ENCODE measurements around the gene TEX30.

The TEX30 gene

GRCh38 chr13:102758842-102759241, 14.7 kb downstream of the TEX30 start:
- TF ChIP-seq CSDC2 (CRISPR knock-in tag; IDR thresholded peaks at IDR 0.05) (no peak), RARB (CRISPR knock-in tag; IDR thresholded peaks at IDR 0.05) (no peak), TOX (CRISPR knock-in tag; IDR thresholded peaks at IDR 0.05; ENCODE audit: borderline replicate concordance) (no peak), OSR1 (CRISPR knock-in tag; IDR thresholded peaks at IDR 0.05) (no peak), GLIS3 (CRISPR knock-in tag; IDR thresholded peaks at IDR 0.05) (no peak), ISL1 (CRISPR knock-in tag; IDR thresholded peaks at IDR 0.05) (no peak), PPARA (CRISPR knock-in tag; IDR thresholded peaks at IDR 0.05; ENCODE audit: borderline replicate concordance) (no peak), TSHZ2 (CRISPR knock-in tag; IDR thresholded peaks at IDR 0.05) (no peak), ZNF565 (CRISPR knock-in tag; conservative IDR thresholded peaks at IDR 0.05; ENCODE audit: low read depth) (no peak), CSRNP3 (CRISPR knock-in tag; IDR thresholded peaks at IDR 0.05) (no peak), SNAI2 (CRISPR knock-in tag; IDR thresholded peaks at IDR 0.05) (no peak), TCF4 (CRISPR knock-in tag; IDR thresholded peaks at IDR 0.05; ENCODE audit: borderline replicate concordance) (no peak), ZC3H10 (CRISPR knock-in tag; IDR thresholded peaks at IDR 0.05) (no peak), ARNTL (CRISPR knock-in tag; IDR thresholded peaks at IDR 0.05; ENCODE audit: borderline replicate concordance, low read depth) (no peak), ZNF8 (CRISPR knock-in tag; IDR thresholded peaks at IDR 0.05) (no peak), ESRRG (CRISPR knock-in tag; IDR thresholded peaks at IDR 0.05) (no peak), ZFP3 (CRISPR knock-in tag; IDR thresholded peaks at IDR 0.05) (no peak)
- TF ChIP-seq, protein P1, sequence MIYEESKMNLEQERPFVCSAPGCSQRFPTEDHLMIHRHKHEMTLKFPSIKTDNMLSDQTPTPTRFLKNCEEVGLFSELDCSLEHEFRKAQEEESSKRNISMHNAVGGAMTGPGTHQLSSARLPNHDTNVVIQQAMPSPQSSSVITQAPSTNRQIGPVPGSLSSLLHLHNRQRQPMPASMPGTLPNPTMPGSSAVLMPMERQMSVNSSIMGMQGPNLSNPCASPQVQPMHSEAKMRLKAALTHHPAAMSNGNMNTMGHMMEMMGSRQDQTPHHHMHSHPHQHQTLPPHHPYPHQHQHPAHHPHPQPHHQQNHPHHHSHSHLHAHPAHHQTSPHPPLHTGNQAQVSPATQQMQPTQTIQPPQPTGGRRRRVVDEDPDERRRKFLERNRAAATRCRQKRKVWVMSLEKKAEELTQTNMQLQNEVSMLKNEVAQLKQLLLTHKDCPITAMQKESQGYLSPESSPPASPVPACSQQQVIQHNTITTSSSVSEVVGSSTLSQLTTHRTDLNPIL (CRISPR knock-in tag; IDR thresholded peaks at IDR 0.05; ENCODE audit: low read depth) = no peak

DNA sequence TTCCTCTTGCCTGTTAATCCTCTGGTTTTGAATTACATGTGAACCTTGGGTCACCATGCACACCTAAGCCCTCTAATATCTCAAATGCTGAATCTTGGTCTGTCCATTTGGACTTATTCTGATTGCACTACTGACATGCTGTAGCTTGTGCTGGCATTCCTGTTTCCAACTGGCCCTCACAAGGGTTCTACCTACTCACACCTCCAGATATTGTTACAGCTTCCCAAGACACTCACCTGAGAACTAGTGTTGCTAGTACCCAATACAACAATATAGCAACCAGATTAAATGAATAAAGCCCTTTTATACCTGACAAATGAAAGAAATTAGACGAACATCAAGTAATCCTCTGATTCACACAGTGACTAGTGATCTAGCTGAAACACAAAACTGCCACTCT, 16.6 kb downstream of the TEX30 start:
- no peak for ATAC-seq

More at GRCh38 chr13:102758842-102759241, 14.7 kb downstream of the TEX30 start:
- ATAC-seq = no peak

More for the DNA sequence above, 16.6 kb downstream of the TEX30 start:
- no peak for TF ChIP-seq ZNF70 (CRISPR knock-in tag; IDR thresholded peaks at IDR 0.05)
- no peak for TF ChIP-seq CSDC2 (CRISPR knock-in tag; IDR thresholded peaks at IDR 0.05)
- TF ChIP-seq TCF4 (CRISPR knock-in tag; IDR thresholded peaks at IDR 0.05; ENCODE audit: borderline replicate concordance) = no peak
- no peak for TF ChIP-seq PPARA (CRISPR knock-in tag; IDR thresholded peaks at IDR 0.05; ENCODE audit: borderline replicate concordance)
- no peak for TF ChIP-seq TSHZ2 (CRISPR knock-in tag; IDR thresholded peaks at IDR 0.05)
- TF ChIP-seq ZFP30 (CRISPR knock-in tag; IDR thresholded peaks at IDR 0.05) = no peak
- no peak for TF ChIP-seq ARNTL (CRISPR knock-in tag; IDR thresholded peaks at IDR 0.05; ENCODE audit: borderline replicate concordance, low read depth)
- no peak for TF ChIP-seq BACH2 (CRISPR knock-in tag; IDR thresholded peaks at IDR 0.05; ENCODE audit: borderline replicate concordance)
- TF ChIP-seq ZFP3 (CRISPR knock-in tag; IDR thresholded peaks at IDR 0.05) = no peak
- TF ChIP-seq, protein P2, sequence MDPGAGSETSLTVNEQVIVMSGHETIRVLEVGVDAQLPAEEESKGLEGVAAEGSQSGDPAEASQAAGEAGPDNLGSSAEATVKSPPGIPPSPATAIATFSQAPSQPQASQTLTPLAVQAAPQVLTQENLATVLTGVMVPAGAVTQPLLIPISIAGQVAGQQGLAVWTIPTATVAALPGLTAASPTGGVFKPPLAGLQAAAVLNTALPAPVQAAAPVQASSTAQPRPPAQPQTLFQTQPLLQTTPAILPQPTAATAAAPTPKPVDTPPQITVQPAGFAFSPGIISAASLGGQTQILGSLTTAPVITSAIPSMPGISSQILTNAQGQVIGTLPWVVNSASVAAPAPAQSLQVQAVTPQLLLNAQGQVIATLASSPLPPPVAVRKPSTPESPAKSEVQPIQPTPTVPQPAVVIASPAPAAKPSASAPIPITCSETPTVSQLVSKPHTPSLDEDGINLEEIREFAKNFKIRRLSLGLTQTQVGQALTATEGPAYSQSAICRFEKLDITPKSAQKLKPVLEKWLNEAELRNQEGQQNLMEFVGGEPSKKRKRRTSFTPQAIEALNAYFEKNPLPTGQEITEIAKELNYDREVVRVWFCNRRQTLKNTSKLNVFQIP (CRISPR knock-in tag; IDR thresholded peaks at IDR 0.05; ENCODE audit: borderline replicate concordance, low read depth) = no peak
- TF ChIP-seq RARB (CRISPR knock-in tag; IDR thresholded peaks at IDR 0.05) = no peak
- TF ChIP-seq ISL1 (CRISPR knock-in tag; IDR thresholded peaks at IDR 0.05) = no peak
- no peak for TF ChIP-seq GLIS3 (CRISPR knock-in tag; IDR thresholded peaks at IDR 0.05)
- TF ChIP-seq ZNF565 (CRISPR knock-in tag; conservative IDR thresholded peaks at IDR 0.05; ENCODE audit: low read depth) = no peak
- no peak for TF ChIP-seq OSR1 (CRISPR knock-in tag; IDR thresholded peaks at IDR 0.05)
